Muscle layer of colon (tissue), 2 donors: ENCODE measurements around the gene SH2D3C.

Experiments used
- H3K27ac ChIP-seq: one replicate; pipeline ENCODE4 v1.7.0; 2013; ENCODE audit warnings: low read depth, mild to moderate bottlenecking, low read length, moderate library complexity
- H3K27me3 ChIP-seq, 2 donors: one replicate each; pipeline ENCODE4 v1.7.0; 2013; ENCODE audit warnings: low read length in 2 of 2, mild to moderate bottlenecking in 2 of 2; ENCODE audit not compliant: insufficient read depth in 2 of 2, control insufficient read depth in 1 of 2
- H3K36me3 ChIP-seq: one replicate; pipeline ENCODE4 v1.7.0; 2013; ENCODE audit warnings: mild to moderate bottlenecking, low read length; ENCODE audit not compliant: insufficient read depth
- H3K4me1 ChIP-seq: one replicate; pipeline ENCODE4 v1.7.0; 2013; ENCODE audit warnings: mild to moderate bottlenecking, low read length; ENCODE audit not compliant: insufficient read depth
- H3K4me3 ChIP-seq, 2 donors: one replicate each; pipeline ENCODE4 v1.7.0; 2013; ENCODE audit warnings: low read length in 2 of 2, low read depth in 1 of 2, mild to moderate bottlenecking in 1 of 2, moderate library complexity in 1 of 2
- H3K9ac ChIP-seq: one replicate; pipeline ENCODE4 v1.7.0; 2013; ENCODE audit warnings: low read length
- H3K9me3 ChIP-seq: one replicate; pipeline ENCODE4 v1.7.0; 2013; ENCODE audit warnings: mild to moderate bottlenecking, low read length
- donor health status: abdominal sarcoma.
- donor health status: Adenocarcinoma of cecum.

SH2D3C gene

DNA sequence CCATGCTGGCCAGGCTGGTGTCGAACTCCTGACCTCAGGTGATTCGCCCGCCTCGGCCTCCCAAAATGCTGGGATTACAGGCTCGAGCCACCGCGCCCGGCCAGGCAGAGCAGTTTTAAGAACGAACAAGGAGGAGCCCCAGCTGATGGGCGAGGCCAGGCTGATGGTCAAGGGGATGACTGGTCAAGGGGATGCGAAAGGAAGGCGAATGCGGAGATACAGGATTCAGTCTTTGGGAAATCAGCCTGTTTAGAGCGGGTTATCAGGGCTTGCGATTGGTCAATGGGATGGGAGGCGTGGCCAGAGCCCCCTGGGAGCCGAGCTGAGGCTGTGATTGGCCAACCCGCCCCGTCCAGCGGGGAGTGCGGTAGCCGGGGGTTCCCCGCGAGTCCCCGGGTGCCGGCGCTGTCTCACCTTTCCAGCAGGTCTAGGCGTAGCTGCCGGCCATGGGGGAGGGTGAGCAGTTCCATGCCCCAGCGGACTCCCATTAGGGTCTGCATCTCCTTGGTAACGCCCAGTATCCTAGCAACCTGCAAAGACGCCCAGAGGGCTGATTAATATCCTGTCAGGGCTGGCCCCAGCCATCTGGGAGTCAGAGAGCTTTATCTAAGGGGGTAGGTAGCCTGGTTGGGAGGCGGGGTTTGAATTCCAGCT, 35.9 kb downstream of the SH2D3C start:
- Histone ChIP-seq H3K4me3 (no peak overlapping the region), H3K27ac (no peak overlapping the region), H3K9ac (no peak overlapping the region), H3K4me1 (peaks cover 4% of the 10 kb centered on the region), H3K36me3 (no peaks in the 10 kb centered on the region), H3K9me3 (no peaks in the 10 kb centered on the region), H3K27me3 (peaks cover 0 to 10% of the 10 kb centered on the region in 2 donors)

DNA sequence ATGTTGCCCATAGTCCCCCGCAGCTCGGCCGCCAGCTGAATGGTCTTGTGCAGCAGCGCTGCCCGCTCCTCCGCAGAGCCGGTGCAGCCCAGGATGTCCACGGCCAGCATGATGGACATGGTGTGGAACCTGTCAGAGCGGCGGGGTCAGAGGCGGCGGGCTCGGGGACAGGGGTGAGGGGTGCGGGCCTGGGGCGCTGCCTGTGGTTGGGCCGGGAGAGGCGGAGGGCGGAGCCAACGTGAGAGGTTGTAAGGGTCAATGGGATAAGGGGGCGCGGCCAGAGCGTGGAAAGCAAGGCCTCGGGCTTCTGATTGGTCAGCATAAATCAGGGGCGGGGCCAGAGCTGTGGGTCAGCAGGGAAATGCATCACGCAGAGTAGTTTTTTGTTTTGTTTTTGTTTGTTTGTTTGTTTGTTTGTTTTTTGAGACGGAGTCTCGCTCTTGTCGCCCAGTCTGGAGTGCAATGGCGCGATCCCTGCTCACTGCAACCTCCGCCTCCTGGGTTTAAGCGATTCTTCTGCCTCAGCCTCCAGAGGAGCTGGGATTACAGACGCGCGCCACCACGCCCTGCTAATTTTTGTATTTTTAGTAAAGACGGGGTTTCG, 36.5 kb downstream of the SH2D3C start:
- Histone ChIP-seq H3K9ac (no peak overlapping the region), H3K4me3 (no peak overlapping the region), H3K27ac (no peak overlapping the region), H3K27me3 (peaks cover 0 to 10% of the 10 kb centered on the region in 2 donors), H3K9me3 (no peaks in the 10 kb centered on the region), H3K4me1 (peaks cover 4% of the 10 kb centered on the region), H3K36me3 (no peaks in the 10 kb centered on the region)

DNA sequence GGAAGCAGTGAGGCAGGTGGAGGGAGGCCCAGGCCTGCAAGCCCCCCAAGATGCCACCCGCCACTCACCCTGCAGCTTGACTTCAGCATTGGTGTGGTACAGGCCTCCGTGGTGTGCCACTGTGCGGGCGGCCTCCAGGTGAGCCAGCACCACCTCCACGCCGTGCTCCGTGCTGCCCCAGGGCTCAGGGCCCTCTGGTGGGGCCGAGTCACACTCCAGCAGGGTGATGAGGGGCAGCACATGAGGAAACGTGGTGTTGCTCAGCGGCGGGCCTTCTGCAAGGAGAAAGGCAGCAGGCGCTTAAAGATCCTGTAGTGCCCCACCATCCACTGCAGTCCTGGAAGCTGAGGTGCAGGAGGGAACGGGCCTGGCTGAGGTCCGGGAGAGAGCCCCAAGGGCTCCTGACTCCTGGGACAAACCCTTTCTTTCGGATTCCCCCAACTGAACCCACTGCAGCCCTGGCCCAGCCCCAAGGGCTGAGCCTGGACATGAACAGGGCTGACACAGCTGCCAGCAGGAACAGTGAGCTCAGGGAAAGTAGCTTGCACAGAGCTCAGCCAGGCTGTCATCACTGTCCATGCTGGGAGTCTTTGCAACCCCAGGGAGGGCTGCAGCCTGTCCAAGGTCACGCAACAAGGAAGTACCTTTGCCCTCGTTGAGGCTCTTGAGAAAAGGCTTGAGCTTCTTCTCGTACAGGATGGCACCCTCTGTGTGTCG, 38.7 kb downstream of the SH2D3C start:
- Histone ChIP-seq H3K9ac (no peak overlapping the region), H3K4me3 (no peak overlapping the region), H3K27ac (peak overlapping the region; percentile 23), H3K27me3 (peaks cover 0 to 10% of the 10 kb centered on the region in 2 donors), H3K36me3 (no peaks in the 10 kb centered on the region), H3K4me1 (peaks cover 10% of the 10 kb centered on the region), H3K9me3 (no peaks in the 10 kb centered on the region)

DNA sequence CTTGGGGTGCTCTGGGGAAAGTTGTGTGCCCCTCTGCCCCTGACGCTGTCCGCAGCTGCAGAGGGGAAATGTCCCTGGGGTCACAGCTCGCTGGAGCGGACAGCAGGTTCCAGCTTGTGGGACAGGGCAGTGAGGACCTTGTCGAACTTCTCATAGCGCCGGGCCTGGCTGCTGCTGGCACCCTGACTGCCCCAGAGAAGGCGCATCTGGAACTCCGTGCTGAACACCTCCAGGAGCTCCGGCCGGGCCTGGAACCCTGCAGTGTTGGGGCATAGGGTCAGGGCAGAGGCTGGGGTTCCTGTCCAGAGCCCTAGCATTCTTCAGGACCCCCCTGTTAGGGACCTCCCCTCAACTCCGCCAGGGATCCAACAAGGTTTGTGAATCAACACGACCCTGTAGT, 39.8 kb downstream of the SH2D3C start:
- peaks cover 19% of the 10 kb centered on the region for H3K4me1 ChIP-seq
- H3K27me3 ChIP-seq: peaks cover 0 to 10% of the 10 kb centered on the region in 2 donors
- H3K9me3 ChIP-seq: no peaks in the 10 kb centered on the region

DNA sequence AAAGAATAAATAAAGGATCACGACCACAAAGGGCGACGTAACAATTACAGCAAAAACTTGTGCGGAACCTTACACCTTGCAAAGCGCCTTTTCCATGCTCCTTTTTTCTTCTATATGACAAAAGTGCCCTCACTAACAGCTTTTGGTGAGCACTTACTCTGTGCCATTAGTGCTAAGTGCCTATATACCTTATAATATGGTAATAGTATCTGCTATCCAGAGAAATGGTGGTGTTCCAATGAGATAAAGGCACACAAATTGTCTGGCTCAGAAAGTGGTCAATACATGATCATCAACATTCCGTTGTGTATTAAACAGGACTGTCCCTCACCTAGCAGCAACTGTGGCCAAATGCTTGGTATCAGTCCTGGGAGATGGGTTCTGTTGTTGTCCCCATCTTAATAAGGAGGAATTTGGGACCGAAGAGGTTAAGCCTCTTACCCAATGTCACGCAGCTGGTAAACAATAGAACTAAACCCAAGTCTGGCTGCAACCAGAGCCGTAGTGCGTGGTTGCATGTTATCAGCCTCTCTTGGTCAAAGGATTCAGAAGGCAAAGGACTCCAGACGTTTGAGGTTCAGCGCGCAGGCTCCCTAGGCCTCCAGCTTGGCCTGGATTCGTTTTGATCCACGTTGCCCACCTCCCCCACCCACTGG, 42.8 kb downstream of the SH2D3C start:
- Histone ChIP-seq H3K4me3 (no peak overlapping the region), H3K36me3 (no peaks in the 10 kb centered on the region)

More for the DNA sequence above, 39.8 kb downstream of the SH2D3C start:
- H3K27ac ChIP-seq: no peak overlapping the region
- no peaks in the 10 kb centered on the region for H3K36me3 ChIP-seq
- no peak overlapping the region for H3K4me3 ChIP-seq
- no peak overlapping the region for H3K9ac ChIP-seq

DNA sequence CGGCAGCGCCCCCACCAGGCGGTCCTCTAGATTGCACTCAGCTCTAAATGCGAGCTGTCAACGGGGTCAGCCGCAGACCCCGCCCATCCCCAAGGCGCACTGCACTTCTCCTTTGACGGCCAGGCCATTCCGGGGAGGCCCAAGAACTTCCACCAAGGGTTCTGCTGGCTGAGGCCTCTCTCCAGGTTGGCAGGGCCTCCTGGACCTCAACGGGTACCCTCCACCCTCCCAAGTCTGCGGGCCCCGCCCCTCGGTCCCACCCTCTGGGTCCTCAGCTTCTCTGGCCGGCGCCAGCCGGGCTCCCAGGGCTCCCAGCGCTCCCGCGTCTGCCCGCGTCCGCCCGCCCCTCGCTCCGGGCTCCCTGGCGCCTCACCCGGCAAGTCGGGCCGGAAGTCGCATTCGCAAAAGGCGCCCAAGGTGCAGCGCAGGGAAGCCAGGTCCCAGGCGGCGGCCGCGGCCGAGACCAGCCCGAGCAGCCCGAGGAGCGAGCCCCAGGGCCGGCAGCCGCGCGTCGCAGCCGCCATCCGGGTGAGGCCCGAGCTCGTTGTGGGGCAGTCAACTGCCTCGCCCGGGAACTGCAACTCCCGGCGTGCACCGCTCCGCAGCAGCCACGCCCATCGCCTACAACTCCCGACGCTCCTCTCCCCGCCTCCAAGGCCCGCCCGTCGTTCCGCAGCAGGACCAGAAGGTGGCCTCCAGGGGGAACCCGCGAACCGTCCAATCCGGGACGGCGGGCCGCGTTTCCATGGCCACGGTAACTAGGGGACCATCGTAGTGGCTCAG, 43.5 kb downstream of the SH2D3C start, which contains the start of gene TOR2A:
TOR2A (minus strand) TSS at position 548 of the 783 bp plus-strand sequence; CDS start at position 524, 24 bp downstream.
- no peaks in the 10 kb centered on the region for H3K27me3 ChIP-seq
- H3K27ac ChIP-seq: peak within 1 kb of the TSS; percentile 78
- peak within 1 kb of the TSS; percentile 2 for H3K9ac ChIP-seq
- H3K4me1 ChIP-seq: peaks cover 21% of the 10 kb centered on the region
- H3K9me3 ChIP-seq: no peaks in the 10 kb centered on the region
- no peaks in the 10 kb centered on the region for H3K36me3 ChIP-seq
- H3K4me3 ChIP-seq: peak within 1 kb of the TSS; percentile 48 to 74

More for the DNA sequence above, 42.8 kb downstream of the SH2D3C start:
- Histone ChIP-seq H3K27ac (no peak overlapping the region), H3K9me3 (no peaks in the 10 kb centered on the region), H3K4me1 (peaks cover 25% of the 10 kb centered on the region), H3K9ac (no peak overlapping the region), H3K27me3 (no peaks in the 10 kb centered on the region)

DNA sequence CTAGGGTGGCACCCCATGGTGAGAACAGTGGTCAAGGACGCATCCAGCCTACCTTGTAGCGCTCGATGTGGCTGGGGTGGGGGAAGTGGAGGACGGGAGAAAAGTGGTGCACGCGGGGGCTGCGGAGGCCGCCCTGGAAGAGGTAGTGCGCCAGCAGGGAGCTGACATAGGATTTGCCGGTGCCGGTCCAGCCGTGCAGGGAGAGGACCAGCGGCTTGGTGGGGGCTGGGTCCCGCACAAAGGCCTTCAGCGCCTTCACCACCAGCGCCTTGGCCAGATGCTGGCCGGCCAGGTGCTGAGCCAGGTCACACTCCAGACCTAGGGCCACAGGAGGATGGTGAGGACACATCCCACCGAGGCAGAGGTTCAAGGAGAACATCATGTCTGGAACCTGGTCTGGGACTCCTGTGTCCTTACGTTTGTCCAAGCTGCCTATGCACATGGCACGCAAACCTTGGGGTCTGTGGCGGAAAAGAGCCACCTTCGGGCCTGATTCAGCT, 44.2 kb downstream of the SH2D3C start:
- H3K4me3 ChIP-seq: peak overlapping the region in 1 of 2 donors; percentile 74
- no peaks in the 10 kb centered on the region for H3K9me3 ChIP-seq
- peak overlapping the region; percentile 2 for H3K9ac ChIP-seq
- H3K27ac ChIP-seq: peak overlapping the region; percentile 78
- H3K36me3 ChIP-seq: no peaks in the 10 kb centered on the region
- H3K27me3 ChIP-seq: no peaks in the 10 kb centered on the region
- H3K4me1 ChIP-seq: peaks cover 21% of the 10 kb centered on the region

DNA sequence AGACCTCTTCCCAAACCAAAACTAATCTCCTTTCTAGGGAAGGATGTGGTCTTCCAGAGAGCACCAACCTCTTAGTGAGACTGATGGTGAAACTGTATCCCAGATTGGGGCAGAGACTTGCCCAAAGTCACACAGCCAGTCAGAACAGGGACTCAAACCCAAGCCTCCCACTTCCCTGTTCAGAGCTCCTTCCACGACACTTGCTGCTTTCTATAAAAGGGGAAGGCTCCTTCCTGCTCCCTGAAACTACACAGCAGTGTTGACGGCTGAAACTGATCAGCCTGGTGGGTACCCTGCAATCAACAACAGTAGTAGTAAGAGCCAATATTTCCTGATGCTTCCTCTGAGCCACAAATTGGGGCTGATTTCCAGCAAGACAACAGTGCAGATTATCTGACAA, 44.9 kb downstream of the SH2D3C start:
- Histone ChIP-seq H3K9me3 (no peaks in the 10 kb centered on the region), H3K27me3 (no peaks in the 10 kb centered on the region), H3K27ac (no peak overlapping the region), H3K4me1 (peaks cover 21% of the 10 kb centered on the region), H3K36me3 (no peaks in the 10 kb centered on the region), H3K4me3 (no peak overlapping the region), H3K9ac (no peak overlapping the region)

DNA sequence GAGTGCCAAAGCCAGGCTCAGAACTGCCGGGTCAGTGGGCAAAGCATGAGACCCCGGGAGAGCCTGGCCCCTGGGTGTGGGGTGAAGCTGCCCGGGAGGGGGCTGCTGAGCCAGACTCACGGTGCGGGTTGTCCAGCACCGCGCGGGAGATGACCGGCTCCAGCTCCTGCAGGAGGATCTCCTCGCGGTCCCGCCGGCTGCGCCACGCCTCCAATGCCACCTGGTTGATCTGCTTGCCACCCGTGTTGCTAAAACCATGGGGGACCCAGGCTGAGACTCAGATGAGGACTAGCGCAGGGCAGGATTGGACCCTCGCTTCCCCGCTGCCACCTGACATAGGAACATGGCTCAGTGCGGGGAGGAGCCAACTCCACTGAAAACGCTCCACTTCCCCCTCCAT, 46.0 kb downstream of the SH2D3C start:
- no peaks in the 10 kb centered on the region for H3K9me3 ChIP-seq
- no peaks in the 10 kb centered on the region for H3K36me3 ChIP-seq
- H3K27me3 ChIP-seq: no peaks in the 10 kb centered on the region
- H3K27ac ChIP-seq: no peak overlapping the region
- H3K4me1 ChIP-seq: peaks cover 21% of the 10 kb centered on the region
- no peak overlapping the region for H3K9ac ChIP-seq
- no peak overlapping the region for H3K4me3 ChIP-seq

DNA sequence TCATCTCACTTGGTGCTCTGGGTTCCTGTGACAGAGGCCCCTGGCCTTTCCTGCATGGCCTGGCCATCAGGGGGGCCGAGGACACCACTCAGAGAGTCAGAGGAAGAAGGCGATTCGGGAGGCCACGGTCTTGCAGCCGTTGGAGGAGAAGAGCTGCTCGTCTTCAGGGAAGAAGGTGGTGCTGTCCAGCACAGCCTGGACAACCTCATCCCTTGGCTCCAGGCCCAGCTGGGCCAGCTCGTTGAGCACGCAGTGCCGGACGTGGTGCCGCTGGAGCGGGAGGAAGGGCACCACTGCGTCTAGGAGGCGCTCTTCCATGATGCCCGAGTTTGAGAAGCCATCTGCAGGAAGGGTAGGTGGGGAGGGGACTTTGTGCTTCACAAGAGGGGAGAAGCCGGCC, 46.5 kb downstream of the SH2D3C start:
- Histone ChIP-seq H3K27me3 (no peaks in the 10 kb centered on the region), H3K27ac (no peak overlapping the region), H3K9ac (no peak overlapping the region), H3K9me3 (no peaks in the 10 kb centered on the region), H3K4me3 (no peak overlapping the region), H3K4me1 (peaks cover 21% of the 10 kb centered on the region), H3K36me3 (no peaks in the 10 kb centered on the region)
